ENCODE measurements around the gene ATXN1. TPM values are rescaled to one million over a fixed set of nuclear protein-coding genes. Genes with fewer than 3 reads are reported as not detected.

The ATXN1 gene
- total RNA-seq, 1 experiment from 2014 or later = 27.0 TPM

- ATAC-seq (no peak), DNase-seq (no peak)
These were observed 236.9 kb downstream of the ATXN1 start for GRCh38 chr6:16524380-16524707.

DNA sequence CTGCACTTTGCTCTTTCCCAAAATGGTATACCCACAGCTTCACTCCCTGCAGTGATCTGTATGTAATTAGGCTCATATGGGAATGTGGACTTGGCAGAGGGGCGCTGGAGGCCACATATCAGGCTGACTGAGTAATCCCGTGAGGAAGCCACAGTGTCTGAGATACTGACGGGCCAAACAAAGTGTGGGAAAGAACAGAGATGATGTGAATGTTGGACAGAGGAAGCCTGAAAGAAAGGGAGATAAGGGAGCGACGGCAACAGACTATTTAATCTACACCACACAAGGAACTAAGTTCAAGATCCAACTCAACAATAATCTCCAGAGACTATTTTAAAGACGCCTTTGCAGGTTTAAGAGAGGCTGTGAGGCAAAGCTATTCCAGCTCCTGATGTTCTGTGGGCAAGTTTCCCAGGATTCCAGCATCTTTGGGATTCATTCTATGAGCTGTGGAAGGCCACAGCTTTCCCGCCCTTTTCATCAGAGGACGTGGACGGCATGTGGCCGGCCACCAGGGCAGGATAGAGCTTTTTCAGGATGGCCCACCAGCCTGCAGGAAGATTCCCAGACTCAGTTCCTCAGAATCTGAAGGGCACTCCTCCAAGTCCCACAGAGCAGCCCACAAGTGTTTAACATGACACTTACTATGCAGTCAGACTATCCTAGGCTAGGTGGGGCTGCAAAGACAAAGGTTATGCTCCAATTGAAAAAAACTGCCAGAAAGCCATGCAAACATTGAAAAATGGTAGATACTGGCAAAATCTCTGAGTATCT lies 237.5 kb downstream of the ATXN1 start:
- H3K9me2 ChIP-seq (replicated peaks; ENCODE audit: low read length) = no peaks in the 10 kb centered on the region
- intact Hi-C loops (cut with micrococcal nuclease) = no loop called here
- ATAC-seq (no peak), DNase-seq (no peak)
- no peaks in the 10 kb centered on the region for H3K4me1 ChIP-seq (ENCODE audit: insufficient read depth, low read length)
- H3F3A ChIP-seq (ENCODE audit: low read length, unreplicated experiment) = no peaks in the 10 kb centered on the region
- no peak overlapping the region for H3K4me3 ChIP-seq (ENCODE audit: low read length)
- no TSS peak for BruUV-seq (replicated peaks)
- no peak overlapping the region for H3K9ac ChIP-seq (ENCODE audit: low read length)
- H3K79me2 ChIP-seq (ENCODE audit: low read length) = no peaks in the 10 kb centered on the region
- no peaks in the 10 kb centered on the region for H3K27me3 ChIP-seq (ENCODE audit: low read length)
- H3K4me2 ChIP-seq (ENCODE audit: low read length) = no peak overlapping the region
- H2AFZ ChIP-seq (ENCODE audit: low read length) = no peak overlapping the region
- no peak overlapping the region for H3K27ac ChIP-seq (ENCODE audit: low read length)
- no peaks in the 10 kb centered on the region for H3K9me3 ChIP-seq (ENCODE audit: low read length)
- TF ChIP-seq EZH2 (IDR thresholded peaks at IDR 0.05; ENCODE audit: low read length, unreplicated experiment) (no peak), EZH2phosphoT487 (IDR thresholded peaks at IDR 0.05; ENCODE audit: borderline replicate concordance, low read length) (no peak)
- TF ChIP-seq, protein P1, sequence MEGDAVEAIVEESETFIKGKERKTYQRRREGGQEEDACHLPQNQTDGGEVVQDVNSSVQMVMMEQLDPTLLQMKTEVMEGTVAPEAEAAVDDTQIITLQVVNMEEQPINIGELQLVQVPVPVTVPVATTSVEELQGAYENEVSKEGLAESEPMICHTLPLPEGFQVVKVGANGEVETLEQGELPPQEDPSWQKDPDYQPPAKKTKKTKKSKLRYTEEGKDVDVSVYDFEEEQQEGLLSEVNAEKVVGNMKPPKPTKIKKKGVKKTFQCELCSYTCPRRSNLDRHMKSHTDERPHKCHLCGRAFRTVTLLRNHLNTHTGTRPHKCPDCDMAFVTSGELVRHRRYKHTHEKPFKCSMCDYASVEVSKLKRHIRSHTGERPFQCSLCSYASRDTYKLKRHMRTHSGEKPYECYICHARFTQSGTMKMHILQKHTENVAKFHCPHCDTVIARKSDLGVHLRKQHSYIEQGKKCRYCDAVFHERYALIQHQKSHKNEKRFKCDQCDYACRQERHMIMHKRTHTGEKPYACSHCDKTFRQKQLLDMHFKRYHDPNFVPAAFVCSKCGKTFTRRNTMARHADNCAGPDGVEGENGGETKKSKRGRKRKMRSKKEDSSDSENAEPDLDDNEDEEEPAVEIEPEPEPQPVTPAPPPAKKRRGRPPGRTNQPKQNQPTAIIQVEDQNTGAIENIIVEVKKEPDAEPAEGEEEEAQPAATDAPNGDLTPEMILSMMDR (conservative IDR thresholded peaks at IDR 0.05; ENCODE audit: low read depth, low read length) = no peak
- H3K36me3 ChIP-seq (ENCODE audit: low read depth, low read length) = no peaks in the 10 kb centered on the region
- H4K20me1 ChIP-seq (ENCODE audit: low read length) = no peaks in the 10 kb centered on the region
- ChIA-PET CTCF (interaction anchor here (0.6 kb wide), 1 partner anchor 192 kb away, joined by 8 read pairs; no protein-coding TSS in a partner anchor), POLR2A (ENCODE audit: unreplicated experiment) (no interaction called here)

More at GRCh38 chr6:16524380-16524707, 236.9 kb downstream of the ATXN1 start:
- intact Hi-C loops (cut with micrococcal nuclease) = no loop called here
- Histone ChIP-seq H3K4me2 (ENCODE audit: low read length) (no peak overlapping the region), H3K27ac (ENCODE audit: low read length) (no peak overlapping the region), H3K79me2 (ENCODE audit: low read length) (no peaks in the 10 kb centered on the region), H3K36me3 (ENCODE audit: low read depth, low read length) (no peaks in the 10 kb centered on the region), H3K4me1 (ENCODE audit: insufficient read depth, low read length) (no peaks in the 10 kb centered on the region), H3K9ac (ENCODE audit: low read length) (no peak overlapping the region), H4K20me1 (ENCODE audit: low read length) (no peaks in the 10 kb centered on the region), H3K27me3 (ENCODE audit: low read length) (no peaks in the 10 kb centered on the region), H3F3A (ENCODE audit: low read length, unreplicated experiment) (no peaks in the 10 kb centered on the region), H2AFZ (ENCODE audit: low read length) (no peak overlapping the region), H3K9me2 (replicated peaks; ENCODE audit: low read length) (no peaks in the 10 kb centered on the region), H3K9me3 (ENCODE audit: low read length) (no peaks in the 10 kb centered on the region), H3K4me3 (ENCODE audit: low read length) (no peak overlapping the region)
- ChIA-PET POLR2A (ENCODE audit: unreplicated experiment) (no interaction called here), CTCF (no interaction called here)
- TF ChIP-seq EZH2phosphoT487 (IDR thresholded peaks at IDR 0.05; ENCODE audit: borderline replicate concordance, low read length) = no peak
- TF ChIP-seq EZH2 (IDR thresholded peaks at IDR 0.05; ENCODE audit: low read length, unreplicated experiment) = no peak
- TF ChIP-seq, protein P1 (conservative IDR thresholded peaks at IDR 0.05; ENCODE audit: low read depth, low read length) = no peak
- BruUV-seq (replicated peaks) = no TSS peak

DNA sequence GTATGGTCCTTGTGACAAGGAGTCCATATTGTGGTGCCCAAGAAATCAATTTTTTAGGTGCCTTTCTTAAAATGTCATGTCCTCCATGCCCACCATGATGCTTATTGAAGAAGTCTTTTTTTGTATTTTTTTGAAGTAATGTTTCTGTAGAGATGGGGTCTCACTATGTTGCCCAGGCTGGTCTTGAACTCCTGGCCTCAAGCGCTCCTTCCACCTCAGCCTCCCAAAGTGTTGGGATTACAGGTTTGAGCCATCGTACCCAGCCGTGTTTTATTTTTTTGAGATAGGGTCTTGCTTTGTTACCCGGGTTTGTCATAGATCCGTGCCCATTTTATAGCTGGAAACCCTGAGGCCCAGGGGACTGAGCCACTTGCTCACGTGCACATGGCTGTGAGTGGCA lies 238.3 kb downstream of the ATXN1 start:
- Histone ChIP-seq H3K9ac (ENCODE audit: low read length) (no peak overlapping the region), H3K79me2 (ENCODE audit: low read length) (no peaks in the 10 kb centered on the region), H3K36me3 (ENCODE audit: low read depth, low read length) (no peaks in the 10 kb centered on the region), H4K20me1 (ENCODE audit: low read length) (no peaks in the 10 kb centered on the region), H3K27me3 (ENCODE audit: low read length) (no peaks in the 10 kb centered on the region), H3F3A (ENCODE audit: low read length, unreplicated experiment) (no peaks in the 10 kb centered on the region), H2AFZ (ENCODE audit: low read length) (no peak overlapping the region), H3K4me1 (ENCODE audit: insufficient read depth, low read length) (no peaks in the 10 kb centered on the region), H3K27ac (ENCODE audit: low read length) (no peak overlapping the region), H3K4me3 (ENCODE audit: low read length) (no peak overlapping the region), H3K9me2 (replicated peaks; ENCODE audit: low read length) (no peaks in the 10 kb centered on the region), H3K9me3 (ENCODE audit: low read length) (no peaks in the 10 kb centered on the region), H3K4me2 (ENCODE audit: low read length) (no peak overlapping the region)
- DNase-seq (no peak), ATAC-seq (no peak)
- intact Hi-C loops (cut with micrococcal nuclease) = no loop called here
- ChIA-PET CTCF (interaction anchor here (0.6 kb wide), 1 partner anchor 191 kb away, joined by 8 read pairs; no protein-coding TSS in a partner anchor), POLR2A (ENCODE audit: unreplicated experiment) (no interaction called here)
- TF ChIP-seq EZH2 (IDR thresholded peaks at IDR 0.05; ENCODE audit: low read length, unreplicated experiment) (no peak), EZH2phosphoT487 (IDR thresholded peaks at IDR 0.05; ENCODE audit: borderline replicate concordance, low read length) (no peak)
- TF ChIP-seq, protein P1 (conservative IDR thresholded peaks at IDR 0.05; ENCODE audit: low read depth, low read length) = no peak
- BruUV-seq (replicated peaks) = no TSS peak

All from PC-3 (cell line).